ENCODE data around the gene RNF113B. TPM values are rescaled to one million over a fixed set of nuclear protein-coding genes. Genes with fewer than 3 reads are reported as not detected.

The RNF113B gene
- total RNA-seq, 2 experiments from 2014 or later: not detected

DNA sequence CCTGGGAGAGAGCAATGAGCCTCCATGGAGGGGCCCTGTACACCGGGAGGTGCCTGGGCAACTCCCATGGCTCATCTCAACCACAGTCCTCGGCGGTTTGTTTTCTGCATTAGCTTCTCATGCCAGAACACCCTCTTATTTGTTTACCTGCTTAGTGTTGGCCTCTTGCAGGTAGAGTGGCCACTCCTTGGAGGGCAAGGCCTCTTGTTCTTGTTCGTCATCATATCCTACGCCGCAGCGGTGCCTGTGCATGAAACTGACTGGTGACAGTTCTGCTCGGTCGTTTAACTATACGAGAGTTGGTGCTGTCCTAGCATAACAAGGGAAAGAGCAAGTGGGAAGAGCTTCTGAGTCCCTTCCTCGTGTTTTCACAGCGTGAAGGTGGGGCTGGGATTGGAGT, 40.5 kb upstream of the RNF113B start:
- H3K27ac Mint-ChIP-seq: no peak overlapping the region
- H3K36me3 Mint-ChIP-seq (ENCODE audit: low read depth): no peaks in the 10 kb centered on the region
- no peak overlapping the region for H3K4me3 Mint-ChIP-seq
- peaks cover 2% of the 10 kb centered on the region for H3K27me3 Mint-ChIP-seq
- H3K9me3 Mint-ChIP-seq: no peaks in the 10 kb centered on the region
- no peaks in the 10 kb centered on the region for H3K4me1 Mint-ChIP-seq (ENCODE audit: low read depth)
- ChIA-PET POLR2A (no interaction called here), CTCF (no interaction called here)
- DNase-seq (no peak), ATAC-seq (no peak)
- TF ChIP-seq, protein P1, sequence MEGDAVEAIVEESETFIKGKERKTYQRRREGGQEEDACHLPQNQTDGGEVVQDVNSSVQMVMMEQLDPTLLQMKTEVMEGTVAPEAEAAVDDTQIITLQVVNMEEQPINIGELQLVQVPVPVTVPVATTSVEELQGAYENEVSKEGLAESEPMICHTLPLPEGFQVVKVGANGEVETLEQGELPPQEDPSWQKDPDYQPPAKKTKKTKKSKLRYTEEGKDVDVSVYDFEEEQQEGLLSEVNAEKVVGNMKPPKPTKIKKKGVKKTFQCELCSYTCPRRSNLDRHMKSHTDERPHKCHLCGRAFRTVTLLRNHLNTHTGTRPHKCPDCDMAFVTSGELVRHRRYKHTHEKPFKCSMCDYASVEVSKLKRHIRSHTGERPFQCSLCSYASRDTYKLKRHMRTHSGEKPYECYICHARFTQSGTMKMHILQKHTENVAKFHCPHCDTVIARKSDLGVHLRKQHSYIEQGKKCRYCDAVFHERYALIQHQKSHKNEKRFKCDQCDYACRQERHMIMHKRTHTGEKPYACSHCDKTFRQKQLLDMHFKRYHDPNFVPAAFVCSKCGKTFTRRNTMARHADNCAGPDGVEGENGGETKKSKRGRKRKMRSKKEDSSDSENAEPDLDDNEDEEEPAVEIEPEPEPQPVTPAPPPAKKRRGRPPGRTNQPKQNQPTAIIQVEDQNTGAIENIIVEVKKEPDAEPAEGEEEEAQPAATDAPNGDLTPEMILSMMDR (IDR thresholded peaks at IDR 0.05): no peak
- intact Hi-C loops (cut with micrococcal nuclease): no loop called here

DNA sequence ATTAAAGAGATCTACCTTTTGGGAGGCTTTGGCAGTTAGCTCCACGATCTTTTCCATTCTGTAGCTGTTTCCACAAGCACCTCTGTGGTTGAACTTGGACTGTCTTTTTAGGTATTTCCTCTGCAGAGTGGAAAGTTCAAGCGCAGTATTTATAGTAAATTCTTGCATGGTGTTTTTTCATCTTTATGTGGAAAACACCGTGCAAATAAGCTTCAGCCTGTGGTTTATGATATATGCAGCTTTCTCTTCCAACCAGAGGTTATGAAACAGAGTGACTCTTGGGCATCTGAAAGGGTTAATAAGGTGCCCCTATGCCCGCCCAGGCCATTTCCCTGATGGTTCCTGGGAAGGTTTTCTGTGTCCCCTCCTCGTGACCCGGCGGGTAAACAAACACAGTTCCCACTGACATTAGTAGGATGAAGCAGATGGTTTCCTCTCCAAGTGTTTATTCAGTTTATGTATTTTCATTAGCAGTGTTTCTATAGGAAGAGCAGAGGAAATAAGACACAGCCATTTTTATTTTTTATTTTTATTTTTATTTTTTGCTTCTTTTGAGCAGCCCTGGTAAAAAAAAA, 39.7 kb upstream of the RNF113B start:
- H3K36me3 Mint-ChIP-seq (ENCODE audit: low read depth): no peaks in the 10 kb centered on the region
- H3K27me3 Mint-ChIP-seq: no peaks in the 10 kb centered on the region
- no peak overlapping the region for H3K4me3 Mint-ChIP-seq
- no peaks in the 10 kb centered on the region for H3K4me1 Mint-ChIP-seq (ENCODE audit: low read depth)
- intact Hi-C loops (cut with micrococcal nuclease): no loop called here
- POLR2A ChIA-PET: no interaction called here
- no peak for ATAC-seq
- H3K27ac Mint-ChIP-seq: no peak overlapping the region
- DNase-seq: no peak
- no peaks in the 10 kb centered on the region for H3K9me3 Mint-ChIP-seq
- TF ChIP-seq, protein P1 (IDR thresholded peaks at IDR 0.05): no peak
- CTCF ChIA-PET: no interaction called here

- ChIA-PET CTCF (no interaction called here), POLR2A (interaction anchor here (0.6 kb wide), 1 partner anchor 15 kb away, joined by 3 read pairs; no protein-coding TSS in a partner anchor)
- H3K4me3 Mint-ChIP-seq: no peak overlapping the region
- no peak overlapping the region for H3K27ac Mint-ChIP-seq
- TF ChIP-seq, protein P1 (IDR thresholded peaks at IDR 0.05): no peak
- no peaks in the 10 kb centered on the region for H3K4me1 Mint-ChIP-seq (ENCODE audit: low read depth)
- H3K36me3 Mint-ChIP-seq (ENCODE audit: low read depth): no peaks in the 10 kb centered on the region
- no peaks in the 10 kb centered on the region for H3K9me3 Mint-ChIP-seq
- no peak for ATAC-seq
- DNase-seq: no peak
- H3K27me3 Mint-ChIP-seq: no peaks in the 10 kb centered on the region
- intact Hi-C loops (cut with micrococcal nuclease): no loop called here
Measured at GRCh38 chr13:98216135-98216565, 39.1 kb upstream of the RNF113B start.

- Mint-ChIP-seq H3K4me3 (no peak overlapping the region), H3K4me1 (ENCODE audit: low read depth) (no peaks in the 10 kb centered on the region), H3K36me3 (ENCODE audit: low read depth) (no peaks in the 10 kb centered on the region), H3K27me3 (no peaks in the 10 kb centered on the region), H3K27ac (no peak overlapping the region), H3K9me3 (no peaks in the 10 kb centered on the region)
- POLR2A ChIA-PET: interaction anchor here (0.5 kb wide), 1 partner anchor 10 kb away, joined by 3 read pairs; no protein-coding TSS in a partner anchor
- ATAC-seq (no peak), DNase-seq (no peak)
- intact Hi-C loops (cut with micrococcal nuclease): no loop called here
- CTCF ChIA-PET: no interaction called here
- TF ChIP-seq, protein P1 (IDR thresholded peaks at IDR 0.05): no peak
Measured at GRCh38 chr13:98215508-98215907, 38.4 kb upstream of the RNF113B start.

GRCh38 chr13:98214707-98215106, 37.6 kb upstream of the RNF113B start:
- Mint-ChIP-seq H3K27ac (no peak overlapping the region), H3K27me3 (no peaks in the 10 kb centered on the region), H3K36me3 (ENCODE audit: low read depth) (no peaks in the 10 kb centered on the region), H3K4me3 (no peak overlapping the region), H3K9me3 (no peaks in the 10 kb centered on the region), H3K4me1 (ENCODE audit: low read depth) (no peaks in the 10 kb centered on the region)
- TF ChIP-seq, protein P1 (IDR thresholded peaks at IDR 0.05): no peak
- CTCF ChIA-PET: no interaction called here
- intact Hi-C loops (cut with micrococcal nuclease): no loop called here
- ATAC-seq (no peak), DNase-seq (no peak)
- POLR2A ChIA-PET: interaction anchor here (0.5 kb wide), 1 partner anchor 9 kb away, joined by 3 read pairs; no protein-coding TSS in a partner anchor

Data from activated CD8-positive, alpha-beta T cell treated with anti-CD3 and anti-CD28 coated beads for 36 hours (primary cell).